ENCODE data around the gene WDR44. TPM values are rescaled to one million over a fixed set of nuclear protein-coding genes. Genes with fewer than 3 reads are reported as not detected.

Gene WDR44
- total RNA-seq, 1 donor from 2014 or later, result 5.9 TPM

DNA sequence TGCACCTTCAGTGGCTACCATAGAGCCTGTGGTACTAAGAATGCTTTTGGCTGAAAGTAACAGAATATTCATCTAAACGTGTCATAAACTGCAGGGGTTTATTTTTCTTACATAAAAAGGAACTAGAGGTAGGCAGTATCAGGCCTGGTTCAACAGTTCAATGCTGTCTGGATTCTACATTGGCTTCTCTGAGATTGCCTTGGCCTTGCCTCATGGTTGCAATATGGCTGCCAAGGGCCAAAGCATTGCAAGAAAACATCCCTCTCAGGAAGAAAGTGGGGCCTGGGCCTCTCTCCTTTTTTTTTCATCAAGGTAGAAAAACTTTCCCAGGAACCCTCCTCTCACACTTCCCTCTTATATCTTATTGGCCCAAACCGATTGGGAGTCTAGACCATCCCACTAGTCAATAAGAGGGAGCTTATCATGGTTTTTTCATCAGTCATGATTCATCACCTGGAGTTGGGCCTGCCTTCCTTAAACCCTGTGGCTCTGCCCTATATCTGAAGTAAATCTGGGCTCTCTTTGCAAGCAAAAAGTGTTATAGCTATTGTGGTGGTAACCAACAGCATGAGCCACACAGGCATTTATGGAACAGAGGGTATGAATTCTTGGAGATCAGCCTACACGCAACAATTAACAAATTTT is 147.9 kb downstream of the WDR44 start:
- TF ChIP-seq CTCF (IDR thresholded peaks at IDR 0.05), result no peak
- peaks cover 0 to 3% of the 10 kb centered on the region in 2 donors for H3K4me1 ChIP-seq
- H3K36me3 ChIP-seq, result no peaks in the 10 kb centered on the region
- no peaks in the 10 kb centered on the region for H3K27me3 ChIP-seq
- intact Hi-C loops (cut with DNase I), result loop anchor here (2.0 to 10.0 kb wide), 2 partner anchors 107 to 231 kb away; partner anchors contain the start of gene IL13RA1
- H3K4me3 ChIP-seq, result no peak overlapping the region
- DNase-seq (ENCODE audit: low spot score in 2 of 2), result no peak
- no peaks in the 10 kb centered on the region for H3K9me3 ChIP-seq
- peak overlapping the region; percentile 80 to 94 for H3K27ac ChIP-seq

DNA sequence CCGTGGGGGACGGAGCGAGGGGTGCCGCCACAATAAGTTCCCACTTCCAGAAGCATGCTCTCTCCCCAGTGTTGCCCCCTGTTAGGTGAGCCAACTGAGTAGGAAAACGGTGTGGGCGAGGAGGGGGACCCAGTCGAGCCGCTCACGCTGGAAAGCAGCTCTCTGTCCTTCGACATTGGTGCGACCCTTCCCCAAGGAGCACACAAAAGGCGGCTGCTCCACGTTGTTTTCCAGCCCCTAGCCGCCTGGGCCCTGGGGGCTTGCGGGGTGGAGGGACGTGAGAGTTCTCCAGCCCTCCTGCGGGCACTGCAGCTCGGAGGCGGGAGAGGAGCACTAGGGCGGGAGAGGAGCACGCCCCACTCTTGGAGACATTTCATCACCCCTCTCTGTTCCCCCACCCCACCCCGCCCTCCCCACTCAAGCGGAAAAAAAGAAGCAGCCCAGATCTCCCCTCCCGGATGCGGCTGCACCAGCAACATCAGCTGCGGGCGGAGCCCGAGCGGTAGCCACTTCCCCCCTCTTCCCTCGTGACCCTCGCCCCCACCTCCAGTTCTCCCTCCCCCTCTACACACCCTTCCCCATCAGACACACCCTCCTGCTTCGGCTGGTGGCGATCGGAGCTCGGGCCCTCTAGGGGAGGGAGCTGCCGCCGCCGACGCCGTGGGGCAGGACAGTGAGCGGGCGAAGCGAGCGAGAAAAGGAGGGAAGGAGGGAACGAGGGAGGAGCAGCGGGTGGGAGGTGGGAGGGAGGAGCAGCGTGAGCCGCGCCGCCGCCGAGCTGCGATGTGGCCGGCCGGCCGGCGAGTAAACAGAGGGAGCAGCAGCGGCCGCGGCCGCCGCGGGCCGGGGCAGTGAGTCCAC is 149.4 kb downstream of the WDR44 start, which contains the start of gene DOCK11:
Gene DOCK11, plus strand, starts transcription at position 755 of the 861 bp plus-strand sequence. CDS start 157 bp downstream, outside the sequence.
- peak; percentile 50 to 85 for DNase-seq (ENCODE audit: low spot score in 2 of 2)
- intact Hi-C loops (cut with DNase I), result loop anchor here (2.0 to 10.0 kb wide), 4 partner anchors 38 to 230 kb away; partner anchors contain the start of gene IL13RA1
- TF ChIP-seq CTCF (IDR thresholded peaks at IDR 0.05), result no peak

DNA sequence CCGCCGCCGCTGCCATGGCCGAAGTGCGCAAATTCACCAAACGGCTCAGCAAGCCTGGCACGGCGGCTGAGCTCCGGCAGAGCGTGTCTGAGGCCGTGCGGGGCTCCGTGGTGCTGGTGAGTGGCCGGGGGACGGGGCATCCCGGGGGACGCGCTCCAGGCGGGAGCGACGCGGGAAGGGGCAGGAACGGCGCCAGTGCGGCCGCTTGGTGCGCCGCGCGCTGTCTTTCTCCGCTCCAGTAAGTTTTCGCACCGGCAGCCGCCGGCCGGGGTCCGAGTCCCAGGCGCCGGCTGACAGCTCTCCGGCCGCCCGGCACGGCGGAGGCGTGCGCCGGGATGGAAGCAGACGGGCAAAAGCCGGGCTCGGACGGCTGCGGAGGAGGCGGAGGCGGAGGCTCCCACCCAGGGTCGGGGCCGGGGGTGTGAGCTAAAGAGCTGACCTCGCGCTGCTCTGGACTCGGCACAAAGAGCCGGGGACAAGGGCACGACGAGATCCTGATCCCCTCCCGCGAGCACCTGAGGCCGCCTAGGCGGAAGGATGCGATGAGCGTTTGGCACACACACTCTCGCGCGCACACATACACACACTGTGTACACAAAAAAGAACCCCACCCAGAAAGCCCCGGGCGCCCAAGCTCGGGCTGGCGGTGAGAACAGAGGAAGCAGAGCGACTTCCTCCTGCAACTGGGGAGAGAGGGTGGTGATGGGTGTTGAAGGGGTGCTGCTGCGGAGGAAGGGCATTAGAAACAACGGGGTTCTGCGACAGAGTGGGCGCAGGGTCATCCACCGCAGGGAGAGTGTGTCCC is 150.3 kb downstream of the WDR44 start:
- Histone ChIP-seq H3K27ac (peak overlapping the region; percentile 80 to 94), H3K36me3 (no peaks in the 10 kb centered on the region), H3K4me1 (peaks cover 0 to 3% of the 10 kb centered on the region in 2 donors), H3K4me3 (peak overlapping the region; percentile 49 to 93), H3K27me3 (no peaks in the 10 kb centered on the region), H3K9me3 (no peaks in the 10 kb centered on the region)
- TF ChIP-seq CTCF (IDR thresholded peaks at IDR 0.05), result no peak
- intact Hi-C loops (cut with DNase I), result loop anchor here (2.0 to 10.0 kb wide), 5 partner anchors 17 to 229 kb away; partner anchors contain the start of gene IL13RA1
- peak; percentile 25 to 74 for DNase-seq (ENCODE audit: low spot score in 2 of 2)

More for the DNA sequence above, 149.4 kb downstream of the WDR44 start, which contains the start of gene DOCK11:
- H3K4me3 ChIP-seq, result peak within 1 kb of the TSS; percentile 49 to 93
- peaks cover 0 to 3% of the 10 kb centered on the region in 2 donors for H3K4me1 ChIP-seq
- H3K36me3 ChIP-seq, result no peaks in the 10 kb centered on the region
- no peaks in the 10 kb centered on the region for H3K9me3 ChIP-seq
- H3K27me3 ChIP-seq, result no peaks in the 10 kb centered on the region
- peak within 1 kb of the TSS; percentile 80 to 94 for H3K27ac ChIP-seq

GRCh38 chrX:118496763-118497079 is 150.8 kb downstream of the WDR44 start:
- no peak for TF ChIP-seq CTCF (IDR thresholded peaks at IDR 0.05)
- intact Hi-C loops (cut with DNase I), result loop anchor here (2.0 to 10.0 kb wide), 4 partner anchors 16 to 228 kb away; partner anchors contain the start of gene IL13RA1
- Histone ChIP-seq H3K4me1 (peaks cover 0 to 3% of the 10 kb centered on the region in 2 donors), H3K4me3 (peak overlapping the region; percentile 49 to 93), H3K36me3 (no peaks in the 10 kb centered on the region), H3K27me3 (no peaks in the 10 kb centered on the region), H3K9me3 (no peaks in the 10 kb centered on the region), H3K27ac (peak overlapping the region; percentile 80 to 94)
- DNase-seq (ENCODE audit: low spot score in 2 of 2), result no peak

Data from ascending aorta (tissue), 2 donors.